Calu3 (cell line): ENCODE results near the gene AMDHD2. TPM values are rescaled to one million over a fixed set of nuclear protein-coding genes. Genes with fewer than 3 reads are reported as not detected.

Source experiments
- BruUV-seq: library from RNA; stranded (reverse); fragments of 400-500 nt; replicated peaks from 2 replicates; lab custom pipeline; 2021; lab: Mats Ljungman, UMichigan
- CTCF ChIA-PET: fragments of 300-600 bp; sonication (Branson Sonifier 250); formaldehyde crosslinking; loops from one replicate; lab custom pipeline; 2022; ENCODE audit warnings: antibody characterized with exemption; lab: Charles Lee
- DNase-seq: peaks from one replicate; pipeline ENCODE4 v3.0.0; 2022
- H3K27ac Mint-ChIP-seq: one replicate; pipeline ENCODE4 v1.8.0; 2022; ENCODE audit warnings: mixed read lengths; ENCODE audit not compliant: unreplicated experiment
- H3K27me3 Mint-ChIP-seq: one replicate; pipeline ENCODE4 v1.8.0; 2022; ENCODE audit warnings: mixed read lengths; ENCODE audit not compliant: unreplicated experiment
- H3K36me3 Mint-ChIP-seq: one replicate; pipeline ENCODE4 v1.8.0; 2022; ENCODE audit warnings: mild to moderate bottlenecking, moderate library complexity, mixed read lengths; ENCODE audit not compliant: insufficient read depth, unreplicated experiment
- H3K4me1 Mint-ChIP-seq: one replicate; pipeline ENCODE4 v1.8.0; 2022; ENCODE audit warnings: mild to moderate bottlenecking, low read depth, mixed read lengths; ENCODE audit not compliant: unreplicated experiment
- H3K4me3 Mint-ChIP-seq: one replicate; pipeline ENCODE4 v1.8.0; 2022; ENCODE audit warnings: mild to moderate bottlenecking, low read depth, moderate library complexity, mixed read lengths; ENCODE audit not compliant: unreplicated experiment
- H3K9me3 Mint-ChIP-seq: one replicate; pipeline ENCODE4 v1.8.0; 2022; ENCODE audit warnings: low read depth, mixed read lengths; ENCODE audit not compliant: unreplicated experiment
- CTCF ChIP-seq: fragments of 200-600 bp; IDR thresholded peaks from one replicate; pipeline ENCODE4 v1.8.0; 2022; ENCODE audit warnings: antibody characterized with exemption; ENCODE audit not compliant: unreplicated experiment
- intact Hi-C: fragments of 100-400 bp; cut with micrococcal nuclease; formaldehyde crosslinking; loops from one replicate; pipeline ENCODE4 v1.10.0; 2022; ENCODE audit not compliant: unreplicated experiment
- total RNA-seq: library from RNA; stranded (reverse); gene quantifications from 2 replicates; pipeline ENCODE4 v1.2.3, GENCODE V29; 2022

Gene AMDHD2
- total RNA-seq, 1 experiment from 2014 or later = 60.2 TPM

GRCh38 chr16:2513405-2514332 lies 6.5 kb upstream of the AMDHD2 start, which contains the start of gene ATP6V0C:
TSS of gene ATP6V0C (plus strand) at chr16:2513952. CDS start at chr16:2514104, 152 bp downstream.
- no peaks in the 10 kb centered on the region for H3K9me3 Mint-ChIP-seq
- peaks cover 34% of the 10 kb centered on the region for H3K4me1 Mint-ChIP-seq
- CTCF ChIA-PET = interaction anchor here (0.7 to 1.3 kb wide), 2 partner anchors 12 to 160 kb away, joined by 4 to 5 read pairs; no protein-coding TSS in a partner anchor
- no TSS peak for BruUV-seq
- intact Hi-C loops = no loop called here
- peak; percentile 93 for DNase-seq
- H3K27ac Mint-ChIP-seq = peak within 1 kb of the TSS; percentile 87
- no peaks in the 10 kb centered on the region for H3K27me3 Mint-ChIP-seq
- peaks cover 60% of the 10 kb centered on the region for H3K36me3 Mint-ChIP-seq
- TF ChIP-seq CTCF = no peak
- peak within 1 kb of the TSS; percentile 86 for H3K4me3 Mint-ChIP-seq

- Mint-ChIP-seq H3K4me3 (peak overlapping the region; percentile 86), H3K27me3 (no peaks in the 10 kb centered on the region), H3K9me3 (no peaks in the 10 kb centered on the region), H3K36me3 (peaks cover 69% of the 10 kb centered on the region), H3K4me1 (peaks cover 37% of the 10 kb centered on the region), H3K27ac (peak overlapping the region; percentile 87)
- TF ChIP-seq CTCF = no peak
- no TSS peak for BruUV-seq
- DNase-seq = peak; percentile 48
- intact Hi-C loops = no loop called here
- CTCF ChIA-PET = interaction anchor here (0.6 to 1.5 kb wide), 4 partner anchors 13 to 249 kb away, joined by 3 to 6 read pairs (median 4); no protein-coding TSS in a partner anchor
Measured at GRCh38 chr16:2514333-2515179, 5.6 kb upstream of the AMDHD2 start.

- CTCF ChIA-PET = interaction anchor here (0.7 to 1.5 kb wide), 3 partner anchors 14 to 321 kb away, joined by 6 to 11 read pairs (median 9); no protein-coding TSS in a partner anchor
- no peak for DNase-seq
- Mint-ChIP-seq H3K27ac (peak overlapping the region; percentile 87), H3K9me3 (no peaks in the 10 kb centered on the region), H3K36me3 (peaks cover 77% of the 10 kb centered on the region), H3K4me3 (peak overlapping the region; percentile 86), H3K27me3 (no peaks in the 10 kb centered on the region), H3K4me1 (peaks cover 42% of the 10 kb centered on the region)
- intact Hi-C loops = no loop called here
- no TSS peak for BruUV-seq
- no peak for TF ChIP-seq CTCF
Measured at GRCh38 chr16:2515180-2515851, 4.9 kb upstream of the AMDHD2 start.
